HCT116 (cell line): ENCODE measurements around the gene CLCN1.

Experiments used
- CTCF ChIP-seq, 3 experiments: fragments of 200-600 bp in 1 of 3; sonication (generic) in 1 of 3; IDR thresholded peaks in 2 of 3; conservative IDR thresholded peaks in 1 of 3; 2 replicates each; pipeline ENCODE4 v1.5.1; 2012 to 2017; ENCODE audit warnings: low read depth in 2 of 3, low read length in 2 of 3, antibody characterized with exemption in 1 of 3, borderline replicate concordance in 1 of 3, control low read depth in 1 of 3, mild to moderate bottlenecking in 1 of 3, mixed read lengths in 1 of 3, mixed run types in 1 of 3, moderate library complexity in 1 of 3; ENCODE audit not compliant: insufficient read depth in 1 of 3
- MAX ChIP-seq: IDR thresholded peaks from 2 replicates; pipeline ENCODE4 v1.6.1; 2012
- POLR2A ChIP-seq: IDR thresholded peaks from 2 replicates; pipeline ENCODE4 v1.7.0; 2011; ENCODE audit warnings: borderline replicate concordance; ENCODE audit not compliant: insufficient read depth, insufficient read length; ENCODE audit errors: extremely low read depth
- POLR2AphosphoS5 ChIP-seq: IDR thresholded peaks from 2 replicates; pipeline ENCODE4 v1.6.1; 2011; ENCODE audit warnings: mild to moderate bottlenecking, low read depth, low read length, moderate library complexity
- REST ChIP-seq: IDR thresholded peaks from 2 replicates; pipeline ENCODE4 v1.6.1; 2012; ENCODE audit warnings: low read depth
- TCF7L2 ChIP-seq: IDR thresholded peaks from 2 replicates; pipeline ENCODE4 v1.7.0; 2011; ENCODE audit warnings: borderline replicate concordance, inconsistent platforms; ENCODE audit not compliant: insufficient read depth, insufficient read length; ENCODE audit errors: extremely low read depth
- YY1 ChIP-seq: IDR thresholded peaks from 2 replicates; pipeline ENCODE4 v1.6.1; 2011; ENCODE audit warnings: low read length, low read depth, moderate library complexity, mild to moderate bottlenecking; ENCODE audit not compliant: insufficient replicate concordance; ENCODE audit errors: extremely low read depth

GRCh38 chr7:143396182-143396581 lies 80.3 kb downstream of the CLCN1 start:
- TF ChIP-seq MAX (no peak), POLR2A (no peak), YY1 (no peak), CTCF (IDR thresholded peaks at IDR 0.05 in 2 of 3, conservative IDR thresholded peaks at IDR 0.05 in 1 of 3; ENCODE audit: borderline replicate concordance in 1 of 3, insufficient read depth in 1 of 3, low read depth in 2 of 3, low read length in 2 of 3) (no peak), POLR2AphosphoS5 (no peak), TCF7L2 (no peak), REST (no peak)
